GM13977 (cell line): ENCODE measurements around the gene AGBL5.
"Not testable (repeated sequence)": the region's sequence is repeated elsewhere in the genome, so short reads cannot be mapped to it uniquely, and the experiment has no call there.

ENCODE experiments used
- DNase-seq: peaks from one replicate; pipeline ENCODE4 v3.0.0; 2012; ENCODE audit warnings: low spot score
- in situ Hi-C: fragments of 300-500 bp; cut with MboI; formaldehyde crosslinking; loops from one replicate; pipeline ENCODE4 v1.12.0; 2022; ENCODE audit warnings: low sequenced_read_pairs, low pct_unique_long_range_greater_than_20kb, mixed read lengths, inconsistent platforms; ENCODE audit not compliant: unreplicated experiment
- TF ChIP-seq, protein P1 (sequence below): IDR thresholded peaks from 2 replicates; pipeline ENCODE4 v1.5.1; 2012; ENCODE audit warnings: mild to moderate bottlenecking, control low read depth; ENCODE audit not compliant: insufficient read depth; ENCODE audit errors: extremely low read depth, missing control alignments

Gene AGBL5

DNA sequence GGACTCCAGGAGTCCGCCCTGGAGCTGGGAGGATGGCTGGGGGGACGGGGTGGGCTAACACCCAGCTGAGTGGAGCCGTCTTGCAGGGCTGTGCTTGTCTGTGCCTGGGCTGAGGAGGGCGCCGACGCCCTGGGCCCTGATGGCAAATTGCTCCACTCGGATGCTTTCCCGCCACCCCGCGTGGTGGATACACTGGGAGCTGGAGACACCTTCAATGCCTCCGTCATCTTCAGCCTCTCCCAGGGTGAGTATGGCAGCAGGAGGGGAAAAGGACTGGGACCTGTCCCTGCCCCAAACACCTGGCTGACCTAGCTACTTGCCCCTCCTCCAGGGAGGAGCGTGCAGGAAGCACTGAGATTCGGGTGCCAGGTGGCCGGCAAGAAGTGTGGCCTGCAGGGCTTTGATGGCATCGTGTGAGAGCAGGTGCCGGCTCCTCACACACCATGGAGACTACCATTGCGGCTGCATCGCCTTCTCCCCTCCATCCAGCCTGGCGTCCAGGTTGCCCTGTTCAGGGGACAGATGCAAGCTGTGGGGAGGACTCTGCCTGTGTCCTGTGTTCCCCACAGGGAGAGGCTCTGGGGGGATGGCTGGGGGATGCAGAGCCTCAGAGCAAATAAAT, 48.0 kb downstream of the AGBL5 start:
- TF ChIP-seq, protein P1, sequence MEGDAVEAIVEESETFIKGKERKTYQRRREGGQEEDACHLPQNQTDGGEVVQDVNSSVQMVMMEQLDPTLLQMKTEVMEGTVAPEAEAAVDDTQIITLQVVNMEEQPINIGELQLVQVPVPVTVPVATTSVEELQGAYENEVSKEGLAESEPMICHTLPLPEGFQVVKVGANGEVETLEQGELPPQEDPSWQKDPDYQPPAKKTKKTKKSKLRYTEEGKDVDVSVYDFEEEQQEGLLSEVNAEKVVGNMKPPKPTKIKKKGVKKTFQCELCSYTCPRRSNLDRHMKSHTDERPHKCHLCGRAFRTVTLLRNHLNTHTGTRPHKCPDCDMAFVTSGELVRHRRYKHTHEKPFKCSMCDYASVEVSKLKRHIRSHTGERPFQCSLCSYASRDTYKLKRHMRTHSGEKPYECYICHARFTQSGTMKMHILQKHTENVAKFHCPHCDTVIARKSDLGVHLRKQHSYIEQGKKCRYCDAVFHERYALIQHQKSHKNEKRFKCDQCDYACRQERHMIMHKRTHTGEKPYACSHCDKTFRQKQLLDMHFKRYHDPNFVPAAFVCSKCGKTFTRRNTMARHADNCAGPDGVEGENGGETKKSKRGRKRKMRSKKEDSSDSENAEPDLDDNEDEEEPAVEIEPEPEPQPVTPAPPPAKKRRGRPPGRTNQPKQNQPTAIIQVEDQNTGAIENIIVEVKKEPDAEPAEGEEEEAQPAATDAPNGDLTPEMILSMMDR: no peak
- DNase-seq: no peak
- in situ Hi-C loops: no loop called here

GRCh38 chr2:27100036-27100435, 48.6 kb downstream of the AGBL5 start:
- DNase-seq: no peak
- TF ChIP-seq, protein P1: no peak
- in situ Hi-C loops: loop anchor here (10.0 kb wide), 1 partner anchor 185 kb away; the partner anchor contains the start of gene TRIM54

- in situ Hi-C loops: loop anchor here (10.0 kb wide), 1 partner anchor 182 kb away; the partner anchor contains the start of gene TRIM54
- TF ChIP-seq, protein P1: no peak
- no peak for DNase-seq
Measured at GRCh38 chr2:27102329-27102728, 50.9 kb downstream of the AGBL5 start.

DNA sequence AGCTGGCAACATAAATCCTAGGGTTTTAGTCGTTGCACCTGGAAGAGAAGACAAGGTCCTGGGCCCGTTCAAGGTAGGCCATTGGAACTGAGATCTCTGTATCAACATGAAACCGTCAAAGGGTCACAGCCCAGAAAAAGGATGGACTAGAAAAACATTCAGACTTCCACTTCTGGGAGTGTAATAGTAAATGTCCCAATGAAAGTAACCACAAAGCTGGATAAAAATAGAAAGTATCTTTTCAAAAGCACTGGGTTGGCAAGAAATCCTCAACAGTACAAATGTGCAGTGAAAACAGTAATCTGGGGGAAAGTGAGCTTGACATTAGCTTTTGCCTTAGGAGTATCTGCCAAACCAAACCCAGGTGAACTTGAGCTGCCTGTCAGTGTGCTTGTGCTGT, 54.5 kb downstream of the AGBL5 start:
- TF ChIP-seq, protein P1: no peak
- DNase-seq: no peak
- in situ Hi-C loops: loop anchor here (10.0 kb wide), 1 partner anchor 179 kb away; the partner anchor contains the start of gene TRIM54

- TF ChIP-seq, protein P1: no peak
- in situ Hi-C loops: loop anchor here (10.0 kb wide), 1 partner anchor 177 kb away; the partner anchor contains the start of gene TRIM54
- no peak for DNase-seq
Measured at GRCh38 chr2:27108221-27108620, 56.8 kb downstream of the AGBL5 start.

DNA sequence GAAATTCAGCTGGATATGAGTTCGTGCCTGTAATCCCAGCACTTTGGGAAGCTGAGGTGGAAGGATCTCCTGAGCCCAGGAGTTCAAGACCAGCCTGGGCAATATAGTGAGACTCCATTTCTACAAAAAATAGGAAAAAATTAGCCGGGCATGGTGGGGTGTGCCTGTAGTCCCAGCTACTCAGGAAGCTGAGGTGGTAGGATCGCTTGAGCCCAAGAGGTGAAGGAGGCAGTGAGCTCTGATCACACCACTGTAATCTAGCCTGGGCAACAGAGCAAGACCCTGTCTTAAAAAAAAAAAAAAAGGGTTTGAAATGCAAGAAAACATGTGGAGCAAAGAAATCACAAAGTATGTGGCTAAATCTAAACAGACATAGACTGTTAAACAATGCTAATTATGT, 57.6 kb downstream of the AGBL5 start:
- no peak for DNase-seq
- TF ChIP-seq, protein P1: no peak
- in situ Hi-C loops: loop anchor here (10.0 kb wide), 1 partner anchor 176 kb away; the partner anchor contains the start of gene TRIM54

DNA sequence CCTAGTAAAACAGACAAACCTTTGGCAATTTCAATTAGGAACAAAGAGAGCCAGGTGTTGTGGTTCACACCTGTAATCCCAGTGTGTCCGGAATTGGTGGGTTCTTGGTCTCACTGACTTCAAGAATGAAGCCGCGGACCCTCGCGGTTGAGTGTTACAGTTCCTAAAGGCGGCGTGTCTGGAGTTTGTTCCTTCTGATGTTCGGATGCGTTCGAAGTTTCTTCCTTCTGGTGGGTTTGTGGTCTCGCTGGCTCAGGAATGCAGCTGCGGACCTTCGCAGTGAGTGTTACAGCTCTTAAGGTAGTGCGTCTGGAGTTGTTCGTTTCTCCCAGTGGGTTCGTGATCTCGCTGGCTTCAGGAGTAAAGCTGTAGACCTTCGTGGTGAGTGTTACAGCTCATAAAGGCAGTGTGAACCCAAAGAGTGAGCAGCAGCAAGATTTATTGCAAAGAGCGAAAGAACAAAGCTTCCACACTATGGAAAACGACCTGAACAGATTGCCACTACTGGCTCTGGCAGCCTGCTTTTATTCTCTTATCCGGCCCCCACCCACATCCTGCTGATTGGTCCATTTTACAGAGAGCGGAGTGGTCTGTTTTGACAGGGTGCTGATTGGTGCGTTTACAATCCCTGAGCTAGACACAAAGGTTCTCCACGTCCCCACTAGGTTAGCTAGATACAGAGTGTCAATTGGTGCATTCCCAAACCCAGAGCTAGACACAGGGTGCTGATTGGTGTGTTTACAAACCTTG, 59.3 kb downstream of the AGBL5 start:
- DNase-seq, in situ Hi-C loops: not testable (repeated sequence)

GRCh38 chr2:27111392-27112078, 60.1 kb downstream of the AGBL5 start:
- DNase-seq, in situ Hi-C loops: not testable (repeated sequence)
